Measurements from ENCODE around the gene SLC39A11.

- TF ChIP-seq ATF3 (IDR thresholded peaks at IDR 0.05), result no peak
- TF ChIP-seq, protein P1, sequence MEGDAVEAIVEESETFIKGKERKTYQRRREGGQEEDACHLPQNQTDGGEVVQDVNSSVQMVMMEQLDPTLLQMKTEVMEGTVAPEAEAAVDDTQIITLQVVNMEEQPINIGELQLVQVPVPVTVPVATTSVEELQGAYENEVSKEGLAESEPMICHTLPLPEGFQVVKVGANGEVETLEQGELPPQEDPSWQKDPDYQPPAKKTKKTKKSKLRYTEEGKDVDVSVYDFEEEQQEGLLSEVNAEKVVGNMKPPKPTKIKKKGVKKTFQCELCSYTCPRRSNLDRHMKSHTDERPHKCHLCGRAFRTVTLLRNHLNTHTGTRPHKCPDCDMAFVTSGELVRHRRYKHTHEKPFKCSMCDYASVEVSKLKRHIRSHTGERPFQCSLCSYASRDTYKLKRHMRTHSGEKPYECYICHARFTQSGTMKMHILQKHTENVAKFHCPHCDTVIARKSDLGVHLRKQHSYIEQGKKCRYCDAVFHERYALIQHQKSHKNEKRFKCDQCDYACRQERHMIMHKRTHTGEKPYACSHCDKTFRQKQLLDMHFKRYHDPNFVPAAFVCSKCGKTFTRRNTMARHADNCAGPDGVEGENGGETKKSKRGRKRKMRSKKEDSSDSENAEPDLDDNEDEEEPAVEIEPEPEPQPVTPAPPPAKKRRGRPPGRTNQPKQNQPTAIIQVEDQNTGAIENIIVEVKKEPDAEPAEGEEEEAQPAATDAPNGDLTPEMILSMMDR (IDR thresholded peaks at IDR 0.05; ENCODE audit: low read depth, low read length, missing input control), result no peak
- TF ChIP-seq, protein P2, sequence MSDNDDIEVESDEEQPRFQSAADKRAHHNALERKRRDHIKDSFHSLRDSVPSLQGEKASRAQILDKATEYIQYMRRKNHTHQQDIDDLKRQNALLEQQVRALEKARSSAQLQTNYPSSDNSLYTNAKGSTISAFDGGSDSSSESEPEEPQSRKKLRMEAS (IDR thresholded peaks at IDR 0.05), result no peak
- no peak for TF ChIP-seq TAF1 (conservative IDR thresholded peaks at IDR 0.05)
- TF ChIP-seq JUND (IDR thresholded peaks at IDR 0.05), result no peak
- TF ChIP-seq NR2F2 (IDR thresholded peaks at IDR 0.05), result no peak
- TF ChIP-seq FOXA1 (IDR thresholded peaks at IDR 0.05), result no peak
- TF ChIP-seq, protein P3, sequence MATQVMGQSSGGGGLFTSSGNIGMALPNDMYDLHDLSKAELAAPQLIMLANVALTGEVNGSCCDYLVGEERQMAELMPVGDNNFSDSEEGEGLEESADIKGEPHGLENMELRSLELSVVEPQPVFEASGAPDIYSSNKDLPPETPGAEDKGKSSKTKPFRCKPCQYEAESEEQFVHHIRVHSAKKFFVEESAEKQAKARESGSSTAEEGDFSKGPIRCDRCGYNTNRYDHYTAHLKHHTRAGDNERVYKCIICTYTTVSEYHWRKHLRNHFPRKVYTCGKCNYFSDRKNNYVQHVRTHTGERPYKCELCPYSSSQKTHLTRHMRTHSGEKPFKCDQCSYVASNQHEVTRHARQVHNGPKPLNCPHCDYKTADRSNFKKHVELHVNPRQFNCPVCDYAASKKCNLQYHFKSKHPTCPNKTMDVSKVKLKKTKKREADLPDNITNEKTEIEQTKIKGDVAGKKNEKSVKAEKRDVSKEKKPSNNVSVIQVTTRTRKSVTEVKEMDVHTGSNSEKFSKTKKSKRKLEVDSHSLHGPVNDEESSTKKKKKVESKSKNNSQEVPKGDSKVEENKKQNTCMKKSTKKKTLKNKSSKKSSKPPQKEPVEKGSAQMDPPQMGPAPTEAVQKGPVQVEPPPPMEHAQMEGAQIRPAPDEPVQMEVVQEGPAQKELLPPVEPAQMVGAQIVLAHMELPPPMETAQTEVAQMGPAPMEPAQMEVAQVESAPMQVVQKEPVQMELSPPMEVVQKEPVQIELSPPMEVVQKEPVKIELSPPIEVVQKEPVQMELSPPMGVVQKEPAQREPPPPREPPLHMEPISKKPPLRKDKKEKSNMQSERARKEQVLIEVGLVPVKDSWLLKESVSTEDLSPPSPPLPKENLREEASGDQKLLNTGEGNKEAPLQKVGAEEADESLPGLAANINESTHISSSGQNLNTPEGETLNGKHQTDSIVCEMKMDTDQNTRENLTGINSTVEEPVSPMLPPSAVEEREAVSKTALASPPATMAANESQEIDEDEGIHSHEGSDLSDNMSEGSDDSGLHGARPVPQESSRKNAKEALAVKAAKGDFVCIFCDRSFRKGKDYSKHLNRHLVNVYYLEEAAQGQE (IDR thresholded peaks at IDR 0.05), result no peak
- TF ChIP-seq RAD21 (IDR thresholded peaks at IDR 0.05), result no peak
- no peak for TF ChIP-seq EGR1 (IDR thresholded peaks at IDR 0.05; ENCODE audit: low read depth in 2 of 2)
- TF ChIP-seq RXRA (IDR thresholded peaks at IDR 0.05), result no peak
- no peak for TF ChIP-seq YY1 (IDR thresholded peaks at IDR 0.05)
- TF ChIP-seq SP1 (IDR thresholded peaks at IDR 0.05), result no peak
- TF ChIP-seq GABPA (IDR thresholded peaks at IDR 0.05 in 1 of 2, conservative IDR thresholded peaks at IDR 0.05 in 1 of 2), result no peak
These were observed 248.9 kb downstream of the SLC39A11 start for GRCh38 chr17:72843591-72843990.
